ENCODE results near the gene ZNF492.

GRCh38 chr19:22616659-22617058, 17.5 kb upstream of the ZNF492 start:
- no peak for TF ChIP-seq EP300 (IDR thresholded peaks at IDR 0.05)
- TF ChIP-seq, protein P1, sequence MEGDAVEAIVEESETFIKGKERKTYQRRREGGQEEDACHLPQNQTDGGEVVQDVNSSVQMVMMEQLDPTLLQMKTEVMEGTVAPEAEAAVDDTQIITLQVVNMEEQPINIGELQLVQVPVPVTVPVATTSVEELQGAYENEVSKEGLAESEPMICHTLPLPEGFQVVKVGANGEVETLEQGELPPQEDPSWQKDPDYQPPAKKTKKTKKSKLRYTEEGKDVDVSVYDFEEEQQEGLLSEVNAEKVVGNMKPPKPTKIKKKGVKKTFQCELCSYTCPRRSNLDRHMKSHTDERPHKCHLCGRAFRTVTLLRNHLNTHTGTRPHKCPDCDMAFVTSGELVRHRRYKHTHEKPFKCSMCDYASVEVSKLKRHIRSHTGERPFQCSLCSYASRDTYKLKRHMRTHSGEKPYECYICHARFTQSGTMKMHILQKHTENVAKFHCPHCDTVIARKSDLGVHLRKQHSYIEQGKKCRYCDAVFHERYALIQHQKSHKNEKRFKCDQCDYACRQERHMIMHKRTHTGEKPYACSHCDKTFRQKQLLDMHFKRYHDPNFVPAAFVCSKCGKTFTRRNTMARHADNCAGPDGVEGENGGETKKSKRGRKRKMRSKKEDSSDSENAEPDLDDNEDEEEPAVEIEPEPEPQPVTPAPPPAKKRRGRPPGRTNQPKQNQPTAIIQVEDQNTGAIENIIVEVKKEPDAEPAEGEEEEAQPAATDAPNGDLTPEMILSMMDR (IDR thresholded peaks at IDR 0.05), result no peak
